ENCODE results near the gene ACSBG1.

The ACSBG1 gene

DNA sequence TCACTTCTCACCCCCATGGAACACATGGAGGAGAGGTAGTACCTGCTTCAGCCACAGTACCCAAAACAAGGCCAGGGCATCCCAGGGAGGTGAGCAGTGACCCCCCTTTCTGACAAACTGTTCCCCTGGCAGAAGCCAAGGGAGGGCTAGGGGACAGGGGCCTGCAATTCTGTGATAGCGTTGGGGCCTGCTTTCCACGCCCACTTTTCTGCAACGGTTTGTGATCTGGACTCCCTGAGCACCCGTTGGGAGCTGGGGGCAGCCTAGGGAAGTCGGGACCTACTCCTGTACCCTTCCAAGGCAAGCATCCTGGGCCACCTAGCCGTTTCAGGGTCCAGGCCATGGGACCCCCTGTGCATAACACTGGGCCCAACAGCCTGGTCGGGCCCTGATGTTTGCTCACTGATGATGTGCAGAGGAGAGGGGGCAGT is 29.0 kb upstream of the ACSBG1 start:
- H4K20me1 ChIP-seq (ENCODE audit: insufficient read depth, low read length): no peaks in the 10 kb centered on the region
- H3K4me3 ChIP-seq (ENCODE audit: low read depth in 1 of 2, low read length in 2 of 2): no peak overlapping the region
- no peak overlapping the region for H2AFZ ChIP-seq (ENCODE audit: low read depth, low read length)
- H3K4me2 ChIP-seq (ENCODE audit: insufficient read depth, low read length): no peak overlapping the region
- TF ChIP-seq, protein P1, sequence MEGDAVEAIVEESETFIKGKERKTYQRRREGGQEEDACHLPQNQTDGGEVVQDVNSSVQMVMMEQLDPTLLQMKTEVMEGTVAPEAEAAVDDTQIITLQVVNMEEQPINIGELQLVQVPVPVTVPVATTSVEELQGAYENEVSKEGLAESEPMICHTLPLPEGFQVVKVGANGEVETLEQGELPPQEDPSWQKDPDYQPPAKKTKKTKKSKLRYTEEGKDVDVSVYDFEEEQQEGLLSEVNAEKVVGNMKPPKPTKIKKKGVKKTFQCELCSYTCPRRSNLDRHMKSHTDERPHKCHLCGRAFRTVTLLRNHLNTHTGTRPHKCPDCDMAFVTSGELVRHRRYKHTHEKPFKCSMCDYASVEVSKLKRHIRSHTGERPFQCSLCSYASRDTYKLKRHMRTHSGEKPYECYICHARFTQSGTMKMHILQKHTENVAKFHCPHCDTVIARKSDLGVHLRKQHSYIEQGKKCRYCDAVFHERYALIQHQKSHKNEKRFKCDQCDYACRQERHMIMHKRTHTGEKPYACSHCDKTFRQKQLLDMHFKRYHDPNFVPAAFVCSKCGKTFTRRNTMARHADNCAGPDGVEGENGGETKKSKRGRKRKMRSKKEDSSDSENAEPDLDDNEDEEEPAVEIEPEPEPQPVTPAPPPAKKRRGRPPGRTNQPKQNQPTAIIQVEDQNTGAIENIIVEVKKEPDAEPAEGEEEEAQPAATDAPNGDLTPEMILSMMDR (IDR thresholded peaks at IDR 0.05; ENCODE audit: borderline replicate concordance, extremely low read depth, low read length, poor library complexity, severe bottlenecking): no peak
- no peak for TF ChIP-seq EZH2 (IDR thresholded peaks at IDR 0.05; ENCODE audit: borderline replicate concordance, low read depth, low read length, severe bottlenecking)
- H3K27me3 ChIP-seq (ENCODE audit: insufficient read depth, low read length, poor library complexity): no peaks in the 10 kb centered on the region
- H3K9me3 ChIP-seq (ENCODE audit: insufficient read depth, low read length, severe bottlenecking): no peaks in the 10 kb centered on the region
- no peak for ATAC-seq (ENCODE audit: insufficient read depth, low read depth)
- H3K36me3 ChIP-seq (ENCODE audit: insufficient read depth, low read length): no peaks in the 10 kb centered on the region
- H3K27ac ChIP-seq (ENCODE audit: low read length): no peak overlapping the region
- H3K9ac ChIP-seq (ENCODE audit: low read depth, low read length): no peak overlapping the region
- no peak for DNase-seq
- no peaks in the 10 kb centered on the region for H3K4me1 ChIP-seq (ENCODE audit: insufficient read depth, low read length)
- no peaks in the 10 kb centered on the region for H3K79me2 ChIP-seq (ENCODE audit: insufficient read depth, low read length)

DNA sequence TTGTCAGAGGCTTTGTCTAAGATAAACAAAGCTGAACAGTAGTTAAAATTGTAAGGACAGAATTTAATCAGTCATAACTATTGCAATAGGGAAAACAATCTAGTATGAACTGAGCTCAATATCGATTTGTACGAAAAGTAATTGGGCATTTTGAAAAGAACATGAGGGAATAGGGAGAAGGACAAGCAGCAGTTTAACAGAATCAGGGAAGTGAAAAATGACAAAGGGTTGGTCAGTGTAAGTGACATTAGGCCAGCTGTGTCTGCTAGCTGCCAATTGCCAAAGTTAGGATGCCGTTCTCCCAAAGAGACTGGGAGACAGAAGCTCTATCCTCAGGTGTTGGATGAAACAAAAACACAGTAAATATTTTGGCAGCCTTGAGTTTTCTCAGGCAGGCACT is 26.7 kb upstream of the ACSBG1 start:
- TF ChIP-seq EZH2 (IDR thresholded peaks at IDR 0.05; ENCODE audit: borderline replicate concordance, low read depth, low read length, severe bottlenecking): no peak
- TF ChIP-seq, protein P1 (IDR thresholded peaks at IDR 0.05; ENCODE audit: borderline replicate concordance, extremely low read depth, low read length, poor library complexity, severe bottlenecking): no peak
- Histone ChIP-seq H4K20me1 (ENCODE audit: insufficient read depth, low read length) (no peaks in the 10 kb centered on the region), H3K79me2 (ENCODE audit: insufficient read depth, low read length) (no peaks in the 10 kb centered on the region), H3K9me3 (ENCODE audit: insufficient read depth, low read length, severe bottlenecking) (no peaks in the 10 kb centered on the region), H3K27me3 (ENCODE audit: insufficient read depth, low read length, poor library complexity) (no peaks in the 10 kb centered on the region), H3K36me3 (ENCODE audit: insufficient read depth, low read length) (no peaks in the 10 kb centered on the region), H2AFZ (ENCODE audit: low read depth, low read length) (no peak overlapping the region), H3K4me1 (ENCODE audit: insufficient read depth, low read length) (no peaks in the 10 kb centered on the region), H3K9ac (ENCODE audit: low read depth, low read length) (no peak overlapping the region), H3K27ac (ENCODE audit: low read length) (no peak overlapping the region), H3K4me3 (ENCODE audit: low read depth in 1 of 2, low read length in 2 of 2) (no peak overlapping the region), H3K4me2 (ENCODE audit: insufficient read depth, low read length) (no peak overlapping the region)
- ATAC-seq (ENCODE audit: insufficient read depth, low read depth) (no peak), DNase-seq (no peak)

DNA sequence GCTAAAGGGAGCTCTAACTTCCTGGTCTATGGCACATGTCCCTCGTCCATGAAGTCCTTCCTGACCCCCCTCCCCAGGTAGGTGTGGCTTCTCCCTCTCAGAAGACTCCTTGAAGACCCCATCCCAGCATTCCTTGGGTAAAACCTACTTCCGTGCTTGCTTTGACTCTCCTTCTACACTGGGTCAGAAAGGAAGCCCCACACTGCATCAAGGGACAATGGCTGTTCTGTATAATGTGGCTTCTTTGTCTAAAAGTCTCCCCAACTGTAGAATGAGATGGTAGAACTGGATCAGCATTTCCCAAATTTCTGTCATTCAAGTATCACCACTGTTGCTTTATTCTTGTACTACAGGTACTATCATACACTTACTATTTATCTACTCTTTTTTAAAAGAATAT is 26.1 kb upstream of the ACSBG1 start:
- ATAC-seq (ENCODE audit: insufficient read depth, low read depth) (no peak), DNase-seq (no peak)
- Histone ChIP-seq H3K79me2 (ENCODE audit: insufficient read depth, low read length) (no peaks in the 10 kb centered on the region), H3K4me3 (ENCODE audit: low read depth in 1 of 2, low read length in 2 of 2) (no peak overlapping the region), H4K20me1 (ENCODE audit: insufficient read depth, low read length) (no peaks in the 10 kb centered on the region), H3K27ac (ENCODE audit: low read length) (no peak overlapping the region), H3K27me3 (ENCODE audit: insufficient read depth, low read length, poor library complexity) (no peaks in the 10 kb centered on the region), H3K36me3 (ENCODE audit: insufficient read depth, low read length) (no peaks in the 10 kb centered on the region), H3K4me1 (ENCODE audit: insufficient read depth, low read length) (no peaks in the 10 kb centered on the region), H3K9ac (ENCODE audit: low read depth, low read length) (no peak overlapping the region), H2AFZ (ENCODE audit: low read depth, low read length) (no peak overlapping the region), H3K4me2 (ENCODE audit: insufficient read depth, low read length) (no peak overlapping the region), H3K9me3 (ENCODE audit: insufficient read depth, low read length, severe bottlenecking) (no peaks in the 10 kb centered on the region)
- TF ChIP-seq EZH2 (IDR thresholded peaks at IDR 0.05; ENCODE audit: borderline replicate concordance, low read depth, low read length, severe bottlenecking): no peak
- TF ChIP-seq, protein P1 (IDR thresholded peaks at IDR 0.05; ENCODE audit: borderline replicate concordance, extremely low read depth, low read length, poor library complexity, severe bottlenecking): no peak

DNA sequence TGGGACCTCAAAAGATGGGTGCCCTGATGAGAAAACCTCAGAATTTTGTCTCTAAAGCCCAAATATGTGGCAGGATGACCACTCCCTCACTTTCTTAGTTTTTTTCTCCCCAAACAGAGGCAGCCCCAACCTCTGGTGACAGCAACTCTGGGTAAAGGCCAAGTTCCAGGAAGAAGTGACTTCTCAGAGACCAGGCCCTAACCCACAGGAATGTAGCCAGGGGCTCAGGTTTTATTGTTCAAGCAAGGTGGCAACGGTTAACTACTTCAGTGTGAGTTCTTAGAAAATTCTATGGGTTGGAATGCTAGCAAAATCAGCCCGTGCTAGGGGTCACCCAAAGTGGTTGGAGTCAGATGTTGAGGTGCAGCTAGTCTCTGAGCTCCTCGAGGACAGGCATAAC is 24.9 kb upstream of the ACSBG1 start:
- no peaks in the 10 kb centered on the region for H3K27me3 ChIP-seq (ENCODE audit: insufficient read depth, low read length, poor library complexity)
- H3K9me3 ChIP-seq (ENCODE audit: insufficient read depth, low read length, severe bottlenecking): no peaks in the 10 kb centered on the region
- TF ChIP-seq EZH2 (IDR thresholded peaks at IDR 0.05; ENCODE audit: borderline replicate concordance, low read depth, low read length, severe bottlenecking): no peak
- TF ChIP-seq, protein P1 (IDR thresholded peaks at IDR 0.05; ENCODE audit: borderline replicate concordance, extremely low read depth, low read length, poor library complexity, severe bottlenecking): no peak
- DNase-seq (no peak), ATAC-seq (ENCODE audit: insufficient read depth, low read depth) (no peak)
- H3K4me2 ChIP-seq (ENCODE audit: insufficient read depth, low read length): no peak overlapping the region
- H3K27ac ChIP-seq (ENCODE audit: low read length): no peak overlapping the region
- no peak overlapping the region for H3K9ac ChIP-seq (ENCODE audit: low read depth, low read length)
- no peaks in the 10 kb centered on the region for H4K20me1 ChIP-seq (ENCODE audit: insufficient read depth, low read length)
- no peaks in the 10 kb centered on the region for H3K79me2 ChIP-seq (ENCODE audit: insufficient read depth, low read length)
- H2AFZ ChIP-seq (ENCODE audit: low read depth, low read length): no peak overlapping the region
- H3K4me1 ChIP-seq (ENCODE audit: insufficient read depth, low read length): no peaks in the 10 kb centered on the region
- no peaks in the 10 kb centered on the region for H3K36me3 ChIP-seq (ENCODE audit: insufficient read depth, low read length)
- H3K4me3 ChIP-seq (ENCODE audit: low read depth in 1 of 2, low read length in 2 of 2): no peak overlapping the region

Measured in DND-41 (cell line).